ENCODE measurements around the gene METTL1.

METTL1 gene

GRCh38 chr12:57725851-57726150 lies 46.1 kb downstream of the METTL1 start:
- no peak for TF ChIP-seq ZFX (IDR thresholded peaks at IDR 0.05; ENCODE audit: borderline replicate concordance)
- TF ChIP-seq CTCF (IDR thresholded peaks at IDR 0.05): no peak
- peak overlapping the region; percentile 96 for H3K27ac ChIP-seq

GRCh38 chr12:57724936-57725740 lies 46.8 kb downstream of the METTL1 start:
- H3K27ac ChIP-seq: peak overlapping the region; percentile 35
- TF ChIP-seq ZFX (IDR thresholded peaks at IDR 0.05; ENCODE audit: borderline replicate concordance) (no peak), CTCF (IDR thresholded peaks at IDR 0.05) (no peak)

- peak overlapping the region; percentile 35 for H3K27ac ChIP-seq
- TF ChIP-seq ZFX (IDR thresholded peaks at IDR 0.05; ENCODE audit: borderline replicate concordance): no peak
- TF ChIP-seq CTCF (IDR thresholded peaks at IDR 0.05): no peak
These were observed 47.6 kb downstream of the METTL1 start for GRCh38 chr12:57724003-57724935.

GRCh38 chr12:57723630-57723962 lies 48.3 kb downstream of the METTL1 start:
- H3K27ac ChIP-seq: peak overlapping the region; percentile 35
- TF ChIP-seq CTCF (IDR thresholded peaks at IDR 0.05) (no peak), ZFX (IDR thresholded peaks at IDR 0.05; ENCODE audit: borderline replicate concordance) (no peak)

GRCh38 chr12:57722716-57723629 lies 48.9 kb downstream of the METTL1 start:
- peak overlapping the region; percentile 52 for H3K27ac ChIP-seq
- TF ChIP-seq CTCF (IDR thresholded peaks at IDR 0.05): no peak
- no peak for TF ChIP-seq ZFX (IDR thresholded peaks at IDR 0.05; ENCODE audit: borderline replicate concordance)

- peak overlapping the region; percentile 52 for H3K27ac ChIP-seq
These were observed 49.9 kb downstream of the METTL1 start for GRCh38 chr12:57721846-57722608.
